Measurements from ENCODE around the gene EYS.

Gene EYS

DNA sequence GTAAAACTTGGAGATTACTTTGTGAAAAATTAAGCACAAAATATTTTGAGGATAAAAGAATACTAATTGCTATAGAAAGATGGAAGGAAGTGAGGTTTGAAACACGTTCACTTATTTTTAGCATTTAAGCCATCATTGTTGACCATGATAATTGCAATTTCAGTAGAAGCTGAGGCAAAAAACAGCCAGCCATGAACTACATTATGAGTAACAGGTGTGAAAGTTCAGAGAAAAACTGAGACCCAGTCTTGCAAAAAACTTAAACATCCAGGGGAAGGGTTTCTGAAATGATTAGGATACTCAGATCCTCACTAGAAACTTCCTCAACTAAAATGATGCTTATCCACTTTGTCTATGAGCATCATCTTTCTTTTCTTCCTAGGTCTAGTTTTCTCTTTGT is 1452.0 kb downstream of the EYS start:
- TF ChIP-seq GATA3 (IDR thresholded peaks at IDR 0.05; ENCODE audit: low read depth, low read length): no peak
- TF ChIP-seq GATA2 (IDR thresholded peaks at IDR 0.05; ENCODE audit: low read depth, low read length): no peak

GRCh38 chr6:64254558-64254957 is 1452.5 kb downstream of the EYS start:
- TF ChIP-seq GATA2 (IDR thresholded peaks at IDR 0.05; ENCODE audit: low read depth, low read length): no peak
- TF ChIP-seq GATA3 (IDR thresholded peaks at IDR 0.05; ENCODE audit: low read depth, low read length): no peak

- TF ChIP-seq GATA3 (IDR thresholded peaks at IDR 0.05; ENCODE audit: low read depth, low read length): no peak
- TF ChIP-seq GATA2 (IDR thresholded peaks at IDR 0.05; ENCODE audit: low read depth, low read length): no peak
Observed at GRCh38 chr6:64252256-64252655, 1454.8 kb downstream of the EYS start.

GRCh38 chr6:64250126-64250525 is 1456.9 kb downstream of the EYS start:
- TF ChIP-seq GATA3 (IDR thresholded peaks at IDR 0.05; ENCODE audit: low read depth, low read length) (no peak), GATA2 (IDR thresholded peaks at IDR 0.05; ENCODE audit: low read depth, low read length) (no peak)

DNA sequence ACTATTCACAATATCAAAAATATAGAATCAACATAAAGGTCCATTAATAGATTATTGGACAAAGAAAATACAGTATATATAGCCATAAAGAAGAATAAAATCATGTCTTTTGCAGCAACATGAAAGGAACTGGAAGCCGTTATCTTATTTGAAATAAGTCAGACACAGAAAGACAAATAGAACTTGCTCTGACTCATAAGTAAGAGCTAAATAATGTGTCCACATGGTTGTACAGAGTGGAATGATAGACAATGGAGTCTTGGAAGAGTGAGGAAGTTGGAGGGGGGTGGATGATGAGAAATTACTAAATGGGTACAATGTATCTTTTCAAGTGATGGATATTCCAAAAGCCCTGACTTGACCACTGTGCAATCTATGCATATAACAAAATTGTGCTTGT is 1457.9 kb downstream of the EYS start:
- TF ChIP-seq GATA2 (IDR thresholded peaks at IDR 0.05; ENCODE audit: low read depth, low read length) (no peak), GATA3 (IDR thresholded peaks at IDR 0.05; ENCODE audit: low read depth, low read length) (no peak)

GRCh38 chr6:64243618-64244017 is 1463.4 kb downstream of the EYS start:
- TF ChIP-seq GATA2 (IDR thresholded peaks at IDR 0.05; ENCODE audit: low read depth, low read length): no peak
- no peak for TF ChIP-seq GATA3 (IDR thresholded peaks at IDR 0.05; ENCODE audit: low read depth, low read length)

GRCh38 chr6:64238071-64238470 is 1469.0 kb downstream of the EYS start:
- TF ChIP-seq GATA3 (IDR thresholded peaks at IDR 0.05; ENCODE audit: low read depth, low read length) (no peak), GATA2 (IDR thresholded peaks at IDR 0.05; ENCODE audit: low read depth, low read length) (no peak)

DNA sequence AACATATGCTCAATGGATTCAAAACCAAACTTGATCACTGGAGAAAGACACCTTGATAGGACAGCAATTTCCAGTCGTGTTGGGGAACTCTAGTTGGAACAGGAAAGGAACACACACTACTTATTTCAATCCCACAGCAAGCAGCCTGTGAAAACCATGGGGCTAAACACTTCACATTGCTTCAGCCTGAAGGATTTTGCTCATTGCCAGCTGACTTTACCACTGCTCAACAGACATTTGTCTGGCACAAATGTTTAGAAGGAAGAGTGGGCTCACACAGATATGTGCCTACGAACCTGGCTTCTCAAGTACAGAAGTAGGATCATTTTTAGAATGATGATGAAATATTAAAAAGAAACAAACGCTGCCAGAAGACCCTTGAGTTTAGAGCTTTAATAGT is 1473.3 kb downstream of the EYS start:
- no peak for TF ChIP-seq GATA2 (IDR thresholded peaks at IDR 0.05; ENCODE audit: low read depth, low read length)
- no peak for TF ChIP-seq GATA3 (IDR thresholded peaks at IDR 0.05; ENCODE audit: low read depth, low read length)

DNA sequence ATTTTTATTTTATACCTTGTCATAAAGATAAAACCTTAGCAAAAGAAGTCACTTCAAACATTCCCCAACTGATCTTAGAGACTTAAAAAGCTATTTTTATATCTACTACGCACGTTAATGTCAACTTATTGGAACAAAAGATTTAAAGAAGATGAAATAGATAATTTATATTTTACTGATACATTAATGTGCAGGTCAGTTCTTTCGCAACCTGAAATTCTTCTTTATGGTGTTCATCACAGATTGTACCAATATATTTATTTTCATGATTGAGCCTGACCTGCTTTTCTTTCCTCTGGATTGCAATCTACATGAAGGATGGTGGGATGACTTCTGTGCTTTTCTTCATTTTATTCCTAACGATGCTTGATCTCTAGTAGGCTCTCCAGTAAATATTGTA is 1475.1 kb downstream of the EYS start:
- TF ChIP-seq GATA2 (IDR thresholded peaks at IDR 0.05; ENCODE audit: low read depth, low read length): no peak
- no peak for TF ChIP-seq GATA3 (IDR thresholded peaks at IDR 0.05; ENCODE audit: low read depth, low read length)

GRCh38 chr6:64230530-64230929 is 1476.5 kb downstream of the EYS start:
- no peak for TF ChIP-seq GATA3 (IDR thresholded peaks at IDR 0.05; ENCODE audit: low read depth, low read length)
- TF ChIP-seq GATA2 (IDR thresholded peaks at IDR 0.05; ENCODE audit: low read depth, low read length): no peak

DNA sequence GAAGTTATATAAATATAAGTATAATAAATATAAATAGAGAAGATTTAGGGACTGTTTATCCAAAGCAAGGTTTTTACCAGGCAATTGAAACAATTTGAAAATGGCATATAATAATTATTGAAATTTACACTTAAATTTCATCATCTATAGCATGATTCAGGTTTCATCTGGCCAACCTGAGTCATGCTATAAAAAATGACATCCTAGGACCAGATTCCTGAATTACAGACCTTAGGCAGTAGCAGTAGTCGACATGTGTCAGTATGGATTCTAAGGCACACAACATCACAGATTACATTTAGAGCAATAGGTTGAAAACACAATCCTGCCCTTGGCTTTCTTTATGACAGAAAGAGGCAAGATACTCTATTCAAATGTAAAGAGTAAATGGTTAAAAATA is 1479.2 kb downstream of the EYS start:
- TF ChIP-seq GATA3 (IDR thresholded peaks at IDR 0.05; ENCODE audit: low read depth, low read length) (no peak), GATA2 (IDR thresholded peaks at IDR 0.05; ENCODE audit: low read depth, low read length) (no peak)

DNA sequence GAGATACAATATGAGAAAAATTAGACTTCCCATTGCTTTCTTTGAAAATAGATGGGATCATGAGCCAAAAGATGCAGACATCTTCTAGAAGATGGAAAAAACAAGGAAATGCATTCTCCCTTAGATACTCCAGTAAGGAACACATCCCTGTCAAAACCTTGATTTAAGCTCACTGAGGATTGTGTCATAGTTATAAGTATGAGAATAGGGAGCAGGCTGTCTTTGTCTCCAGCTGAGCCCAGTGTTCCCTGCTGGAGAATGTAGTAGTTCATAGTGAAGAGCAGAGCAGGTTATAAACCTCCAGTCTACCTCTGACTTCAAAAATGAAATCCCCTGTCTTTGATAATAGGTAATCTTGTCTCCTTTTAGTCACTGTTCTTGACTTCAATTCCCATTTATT is 1481.5 kb downstream of the EYS start:
- TF ChIP-seq GATA3 (IDR thresholded peaks at IDR 0.05; ENCODE audit: low read depth, low read length) (no peak), GATA2 (IDR thresholded peaks at IDR 0.05; ENCODE audit: low read depth, low read length) (no peak)

- TF ChIP-seq GATA3 (IDR thresholded peaks at IDR 0.05; ENCODE audit: low read depth, low read length) (no peak), GATA2 (IDR thresholded peaks at IDR 0.05; ENCODE audit: low read depth, low read length) (no peak)
Observed at GRCh38 chr6:64224819-64225218, 1482.2 kb downstream of the EYS start.

DNA sequence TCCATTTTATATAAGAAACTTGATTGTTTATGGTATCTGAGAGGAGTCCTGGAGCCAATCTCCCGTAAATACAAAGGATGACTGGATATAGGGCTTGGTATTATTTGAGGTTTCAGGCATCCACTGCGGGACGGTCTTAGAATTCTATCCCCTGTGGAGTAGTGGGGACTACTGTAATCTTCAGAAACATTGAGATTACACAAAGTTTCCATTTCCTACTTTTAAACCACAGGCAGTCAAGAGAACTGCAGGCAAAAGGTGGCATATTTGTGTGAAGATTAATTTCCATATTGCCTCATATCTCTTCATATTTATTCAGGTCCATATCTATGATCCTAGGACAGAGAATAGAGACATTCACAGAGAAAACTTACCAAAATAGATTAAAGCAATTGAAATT is 1485.2 kb downstream of the EYS start:
- no peak for TF ChIP-seq GATA2 (IDR thresholded peaks at IDR 0.05; ENCODE audit: low read depth, low read length)
- TF ChIP-seq GATA3 (IDR thresholded peaks at IDR 0.05; ENCODE audit: low read depth, low read length): no peak

- TF ChIP-seq GATA2 (IDR thresholded peaks at IDR 0.05; ENCODE audit: low read depth, low read length): no peak
Observed at GRCh38 chr6:64220801-64221200, 1486.2 kb downstream of the EYS start.

Data from SH-SY5Y (cell line).